ENCODE measurements around the gene CYB5R3. TPM values are rescaled to one million over a fixed set of nuclear protein-coding genes. Genes with fewer than 3 reads are reported as not detected.

CYB5R3 gene
- total and polyA plus RNA-seq, 10 donors = 37.3 to 134 (median 78.1) TPM

- WGBS, 5 donors = 76 to 93% (median 82%) methylated on average over 9 of the region's 9 CpGs
- no peak for TF ChIP-seq POLR2AphosphoS5 (IDR thresholded peaks at IDR 0.05)
- no peak for TF ChIP-seq POLR2A (IDR thresholded peaks at IDR 0.05)
- no peak for TF ChIP-seq CTCF (IDR thresholded peaks at IDR 0.05 in 8 of 11, conservative IDR thresholded peaks at IDR 0.05 in 3 of 11)
- H3K4me1 ChIP-seq = peaks cover 48 to 81% (median 62%) of the 10 kb centered on the region in 6 donors
- DNase-seq = no peak
- no peak overlapping the region for H3K4me3 ChIP-seq
- H3K27me3 ChIP-seq (replicated peaks in 1 of 7) = no peaks in the 10 kb centered on the region
- peak overlapping the region in 4 of 8 donors; percentile 23 to 81 (median 68) for H3K27ac ChIP-seq
- intact Hi-C loops (cut with DNase I; ENCODE audit: low total_unique reads) = no loop called here
- H3K9me3 ChIP-seq = no peaks in the 10 kb centered on the region
- peaks cover 0 to 21% (median 0%) of the 10 kb centered on the region in 6 donors for H3K36me3 ChIP-seq
These were observed 7.3 kb downstream of the CYB5R3 start for GRCh38 chr22:42641801-42642413.

GRCh38 chr22:42639541-42640241 lies 9.5 kb downstream of the CYB5R3 start:
- peak overlapping the region in 1 of 8 donors; percentile 3 for H3K27ac ChIP-seq
- DNase-seq = no peak
- TF ChIP-seq POLR2A (IDR thresholded peaks at IDR 0.05) = no peak
- no peak for TF ChIP-seq CTCF (IDR thresholded peaks at IDR 0.05 in 8 of 11, conservative IDR thresholded peaks at IDR 0.05 in 3 of 11)
- no peak for TF ChIP-seq POLR2AphosphoS5 (IDR thresholded peaks at IDR 0.05)
- H3K27me3 ChIP-seq (replicated peaks in 1 of 7) = no peaks in the 10 kb centered on the region
- H3K4me3 ChIP-seq = no peak overlapping the region
- peaks cover 0 to 30% (median 17%) of the 10 kb centered on the region in 6 donors for H3K36me3 ChIP-seq
- intact Hi-C loops (cut with DNase I; ENCODE audit: low total_unique reads) = no loop called here
- 55 to 79% (median 72%) methylated on average over 9 of the region's 9 CpGs for WGBS, 5 donors
- peaks cover 27 to 66% (median 40%) of the 10 kb centered on the region in 6 donors for H3K4me1 ChIP-seq
- H3K9me3 ChIP-seq = no peaks in the 10 kb centered on the region

GRCh38 chr22:42637555-42637954 lies 11.6 kb downstream of the CYB5R3 start:
- Histone ChIP-seq H3K27ac (no peak overlapping the region), H3K36me3 (peaks cover 0 to 51% (median 33%) of the 10 kb centered on the region in 6 donors), H3K9me3 (no peaks in the 10 kb centered on the region), H3K4me3 (no peak overlapping the region), H3K4me1 (peaks cover 6 to 45% (median 19%) of the 10 kb centered on the region in 6 donors), H3K27me3 (replicated peaks in 1 of 7) (no peaks in the 10 kb centered on the region)
- DNase-seq = no peak
- WGBS, 5 donors = 85 to 98% (median 91%) methylated on average over 6 to 12 of the region's 12 CpGs
- intact Hi-C loops (cut with DNase I; ENCODE audit: low total_unique reads) = no loop called here
- TF ChIP-seq POLR2AphosphoS5 (IDR thresholded peaks at IDR 0.05) (no peak), CTCF (IDR thresholded peaks at IDR 0.05 in 8 of 11, conservative IDR thresholded peaks at IDR 0.05 in 3 of 11) (no peak), POLR2A (IDR thresholded peaks at IDR 0.05) (no peak)

GRCh38 chr22:42636506-42636905 lies 12.7 kb downstream of the CYB5R3 start:
- TF ChIP-seq CTCF (IDR thresholded peaks at IDR 0.05 in 8 of 11, conservative IDR thresholded peaks at IDR 0.05 in 3 of 11) (no peak), POLR2AphosphoS5 (IDR thresholded peaks at IDR 0.05) (no peak), POLR2A (IDR thresholded peaks at IDR 0.05) (no peak)
- no peak for DNase-seq
- no peaks in the 10 kb centered on the region for H3K27me3 ChIP-seq (replicated peaks in 1 of 7)
- peaks cover 0 to 34% (median 10%) of the 10 kb centered on the region in 6 donors for H3K4me1 ChIP-seq
- intact Hi-C loops (cut with DNase I; ENCODE audit: low total_unique reads) = no loop called here
- peaks cover 0 to 62% (median 42%) of the 10 kb centered on the region in 6 donors for H3K36me3 ChIP-seq
- 95 to 99% (median 97%) methylated on average over 16 to 17 of the region's 17 CpGs for WGBS, 5 donors
- no peaks in the 10 kb centered on the region for H3K9me3 ChIP-seq
- H3K27ac ChIP-seq = no peak overlapping the region
- no peak overlapping the region for H3K4me3 ChIP-seq
